PC-3 (cell line): ENCODE measurements around the gene LRRC53.

ENCODE experiments used
- CTCF ChIP-seq: fragments of 300-600 bp; sonication (generic); conservative IDR thresholded peaks from 2 replicates; pipeline ENCODE4 v1.5.1; 2017; ENCODE audit warnings: antibody characterized with exemption, low read depth, mild to moderate bottlenecking, low read length
- EZH2 ChIP-seq: fragments of 300-600 bp; sonication (generic); IDR thresholded peaks from one replicate; pipeline ENCODE4 v1.6.1; 2017; ENCODE audit warnings: antibody characterized with exemption, mild to moderate bottlenecking, low read length; ENCODE audit not compliant: unreplicated experiment
- EZH2phosphoT487 ChIP-seq: fragments of 300-600 bp; sonication (generic); IDR thresholded peaks from 2 replicates; pipeline ENCODE4 v1.6.1; 2018; ENCODE audit warnings: mild to moderate bottlenecking, antibody characterized with exemption, low read length, borderline replicate concordance

- TF ChIP-seq CTCF (no peak), EZH2phosphoT487 (no peak), EZH2 (no peak)
These were observed 75.4 kb downstream of the LRRC53 start for GRCh38 chr1:74437035-74437434.
